Measurements from ENCODE around the gene BACH2. TPM values are rescaled to one million over a fixed set of nuclear protein-coding genes. Genes with fewer than 3 reads are reported as not detected.

The BACH2 gene
- total and polyA plus RNA-seq, 2 experiments from 2014 or later, result 5.4 to 5.6 TPM

DNA sequence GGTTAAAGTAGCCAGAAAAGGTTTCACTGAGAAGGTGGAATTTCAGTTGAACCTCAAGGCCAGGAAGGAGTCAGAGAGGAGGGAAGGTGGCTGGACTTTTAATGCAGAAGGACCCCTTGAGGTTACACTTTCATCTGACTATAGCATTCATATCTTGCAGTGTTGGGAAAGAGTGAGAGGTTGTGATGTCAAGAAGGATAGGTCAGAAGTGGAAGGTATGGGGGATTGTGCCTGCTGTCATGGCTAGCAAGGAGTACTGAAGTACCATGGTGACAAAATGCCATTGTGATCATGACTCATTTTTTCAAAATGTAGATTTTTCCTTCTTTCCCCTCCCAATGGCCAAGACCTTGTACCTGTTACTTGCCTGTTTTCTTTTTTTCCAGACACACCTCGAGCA, 5.2 kb upstream of the BACH2 start:
- TF ChIP-seq, protein P1, sequence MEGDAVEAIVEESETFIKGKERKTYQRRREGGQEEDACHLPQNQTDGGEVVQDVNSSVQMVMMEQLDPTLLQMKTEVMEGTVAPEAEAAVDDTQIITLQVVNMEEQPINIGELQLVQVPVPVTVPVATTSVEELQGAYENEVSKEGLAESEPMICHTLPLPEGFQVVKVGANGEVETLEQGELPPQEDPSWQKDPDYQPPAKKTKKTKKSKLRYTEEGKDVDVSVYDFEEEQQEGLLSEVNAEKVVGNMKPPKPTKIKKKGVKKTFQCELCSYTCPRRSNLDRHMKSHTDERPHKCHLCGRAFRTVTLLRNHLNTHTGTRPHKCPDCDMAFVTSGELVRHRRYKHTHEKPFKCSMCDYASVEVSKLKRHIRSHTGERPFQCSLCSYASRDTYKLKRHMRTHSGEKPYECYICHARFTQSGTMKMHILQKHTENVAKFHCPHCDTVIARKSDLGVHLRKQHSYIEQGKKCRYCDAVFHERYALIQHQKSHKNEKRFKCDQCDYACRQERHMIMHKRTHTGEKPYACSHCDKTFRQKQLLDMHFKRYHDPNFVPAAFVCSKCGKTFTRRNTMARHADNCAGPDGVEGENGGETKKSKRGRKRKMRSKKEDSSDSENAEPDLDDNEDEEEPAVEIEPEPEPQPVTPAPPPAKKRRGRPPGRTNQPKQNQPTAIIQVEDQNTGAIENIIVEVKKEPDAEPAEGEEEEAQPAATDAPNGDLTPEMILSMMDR (IDR thresholded peaks at IDR 0.05; ENCODE audit: low read depth, low read length), result no peak
- Histone ChIP-seq H3K4me1 (ENCODE audit: low read depth) (peaks cover 26% of the 10 kb centered on the region), H3K4me3 (no peak overlapping the region), H3K27ac (no peak overlapping the region), H3K36me3 (no peaks in the 10 kb centered on the region), H3K9me3 (ENCODE audit: low read depth) (no peaks in the 10 kb centered on the region), H3K27me3 (no peaks in the 10 kb centered on the region)
- DNase-seq (ENCODE audit: low read depth in 1 of 2, low spot score in 1 of 2), result no peak

DNA sequence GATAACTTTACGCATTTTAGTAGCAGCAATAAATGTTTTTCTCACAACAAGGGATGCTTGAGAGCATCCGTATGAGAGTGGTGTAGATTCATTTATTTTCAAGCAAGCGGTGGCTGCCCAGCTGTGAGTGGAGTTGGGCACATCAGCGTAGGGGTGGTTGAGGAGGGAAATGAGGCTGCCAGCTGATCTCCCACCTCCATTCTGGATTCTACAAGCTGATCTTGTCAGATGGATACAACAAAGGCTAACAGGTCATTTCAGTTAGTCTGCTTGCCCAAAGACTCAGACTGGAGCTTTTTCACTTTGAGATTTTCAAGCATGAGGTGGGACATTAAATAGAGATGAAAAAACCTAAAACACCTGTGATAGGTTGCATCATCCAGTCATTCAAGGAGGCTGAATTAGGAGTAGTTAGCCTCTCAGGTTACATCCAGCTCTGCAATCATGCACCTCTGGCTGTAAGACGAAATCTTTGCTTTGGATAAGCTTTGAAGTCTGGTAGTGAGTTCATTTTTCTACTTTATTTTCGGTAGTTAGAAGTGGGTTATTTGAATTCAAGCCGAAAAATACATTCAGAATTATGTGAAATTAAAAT, 1.9 kb upstream of the BACH2 start:
- TF ChIP-seq, protein P1 (IDR thresholded peaks at IDR 0.05; ENCODE audit: low read depth, low read length), result no peak
- Histone ChIP-seq H3K4me1 (ENCODE audit: low read depth) (peaks cover 26% of the 10 kb centered on the region), H3K9me3 (ENCODE audit: low read depth) (no peaks in the 10 kb centered on the region), H3K4me3 (no peak overlapping the region), H3K27ac (no peak overlapping the region), H3K27me3 (peaks cover 13% of the 10 kb centered on the region), H3K36me3 (no peaks in the 10 kb centered on the region)
- DNase-seq (ENCODE audit: low read depth in 1 of 2, low spot score in 1 of 2), result no peak

DNA sequence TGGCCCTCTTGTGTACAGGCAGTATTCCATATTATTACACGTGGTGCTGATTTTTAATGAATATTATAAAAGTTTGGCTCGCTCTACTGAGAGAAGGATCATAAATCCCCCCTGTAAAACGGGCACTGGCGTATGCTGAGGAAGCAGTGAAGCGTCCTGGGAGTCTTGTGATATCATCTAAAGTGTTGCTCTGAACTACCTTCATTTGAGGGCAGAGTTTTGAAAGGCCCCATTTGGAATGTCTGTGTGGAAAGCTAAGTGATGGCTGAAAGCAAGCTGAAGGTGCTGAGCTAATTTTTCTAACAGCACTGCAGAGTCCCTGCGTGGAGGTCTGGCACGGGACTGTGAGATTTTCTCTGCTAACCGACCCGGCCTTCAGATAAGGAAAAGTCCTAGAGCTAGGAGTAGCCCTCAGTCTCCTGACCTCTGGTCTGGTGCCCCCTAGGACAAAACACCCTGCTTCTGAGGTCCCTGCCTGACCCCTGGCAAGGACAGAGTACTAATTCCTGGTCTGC, 1.3 kb upstream of the BACH2 start:
- Histone ChIP-seq H3K36me3 (no peaks in the 10 kb centered on the region), H3K9me3 (ENCODE audit: low read depth) (no peaks in the 10 kb centered on the region), H3K27me3 (peaks cover 19% of the 10 kb centered on the region), H3K27ac (peak overlapping the region; percentile 62), H3K4me1 (ENCODE audit: low read depth) (peaks cover 26% of the 10 kb centered on the region), H3K4me3 (no peak overlapping the region)
- TF ChIP-seq, protein P1 (IDR thresholded peaks at IDR 0.05; ENCODE audit: low read depth, low read length), result no peak
- DNase-seq (ENCODE audit: low read depth in 1 of 2, low spot score in 1 of 2), result peak in 1 of 2 donors; percentile 30

DNA sequence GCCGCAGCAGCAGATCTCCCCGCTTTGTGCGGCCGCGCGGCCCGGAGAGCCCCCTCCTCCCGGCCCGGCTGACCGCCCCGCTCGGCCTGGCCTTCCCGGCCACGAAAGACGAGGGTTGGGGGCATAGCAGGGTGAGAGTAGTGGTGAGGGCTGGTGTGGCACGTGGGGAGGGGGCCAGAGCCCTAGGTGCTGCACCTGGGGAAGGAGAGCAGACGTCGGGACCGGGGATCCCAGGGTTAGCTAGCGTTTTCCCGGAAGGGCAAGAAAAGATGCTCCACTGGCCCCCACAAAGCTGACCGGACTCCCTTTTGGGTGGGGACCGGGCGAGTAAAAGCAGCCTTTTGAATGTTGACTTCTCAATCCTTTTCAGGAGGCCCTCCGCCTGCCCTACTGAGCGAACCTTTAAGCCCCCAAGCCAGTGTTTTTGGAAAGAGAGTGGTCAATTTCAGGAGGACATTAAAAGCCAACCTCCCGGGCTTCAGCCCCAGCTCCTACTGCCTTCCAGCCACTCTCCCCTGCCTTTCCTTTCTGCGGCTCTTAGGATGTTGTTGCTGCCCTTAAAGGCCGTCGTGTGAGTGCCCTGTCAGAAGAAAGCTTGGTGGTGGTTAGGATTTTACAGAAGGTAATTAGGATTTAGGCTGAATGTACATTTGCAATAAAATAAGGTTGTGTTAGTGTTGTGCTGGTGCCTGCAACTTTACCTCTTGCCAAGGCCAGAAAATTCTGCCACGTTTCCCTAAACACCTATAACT, 648 bp upstream of the BACH2 start:
- DNase-seq (ENCODE audit: low read depth in 1 of 2, low spot score in 1 of 2), result peak in 1 of 2 donors; percentile 23

DNA sequence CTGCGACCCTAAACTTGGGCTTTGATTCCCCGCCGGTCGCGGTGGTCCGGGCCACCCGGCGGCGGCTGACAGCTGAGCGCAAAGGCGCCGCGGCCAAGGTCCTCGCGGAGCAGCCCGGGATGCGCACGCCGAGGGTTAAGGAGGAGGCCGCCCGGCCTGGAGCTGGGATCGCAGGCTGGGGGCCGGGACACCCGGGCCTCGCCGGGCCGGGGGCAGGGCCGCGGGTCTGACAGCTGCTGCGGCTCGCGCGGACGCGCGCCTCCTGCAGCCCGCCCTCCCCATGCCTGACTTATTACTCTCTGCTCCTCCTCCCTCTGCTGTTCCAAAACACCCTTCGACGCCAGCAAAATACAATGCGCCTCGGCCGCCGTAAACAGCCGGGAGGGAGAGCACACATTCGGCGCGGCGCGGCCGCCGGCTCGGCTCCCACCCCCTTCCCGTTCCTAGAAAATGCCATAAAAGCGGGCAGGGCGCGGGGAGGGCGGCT, 746 bp downstream of the BACH2 start:
- Histone ChIP-seq H3K27ac (peak overlapping the region; percentile 62), H3K4me1 (ENCODE audit: low read depth) (peaks cover 26% of the 10 kb centered on the region), H3K36me3 (no peaks in the 10 kb centered on the region), H3K9me3 (ENCODE audit: low read depth) (no peaks in the 10 kb centered on the region), H3K4me3 (peak overlapping the region; percentile 87), H3K27me3 (peaks cover 21% of the 10 kb centered on the region)
- TF ChIP-seq, protein P1 (IDR thresholded peaks at IDR 0.05; ENCODE audit: low read depth, low read length), result peak; percentile 2
- peak; percentile 71 to 72 for DNase-seq (ENCODE audit: low read depth in 1 of 2, low spot score in 1 of 2)

More for the DNA sequence above, 648 bp upstream of the BACH2 start:
- Histone ChIP-seq H3K27ac (peak overlapping the region; percentile 62), H3K9me3 (ENCODE audit: low read depth) (no peaks in the 10 kb centered on the region), H3K4me3 (peak overlapping the region; percentile 87), H3K4me1 (ENCODE audit: low read depth) (peaks cover 26% of the 10 kb centered on the region), H3K27me3 (peaks cover 21% of the 10 kb centered on the region), H3K36me3 (no peaks in the 10 kb centered on the region)
- TF ChIP-seq, protein P1 (IDR thresholded peaks at IDR 0.05; ENCODE audit: low read depth, low read length), result no peak
